Medulla oblongata (tissue), 1 donor: Measurements from ENCODE around the gene ONECUT2.
"Not testable (repeated sequence)": the region's sequence is repeated elsewhere in the genome, so short reads cannot be mapped to it uniquely, and the experiment has no call there.

Experiments
- DNase-seq: peaks from one replicate; pipeline ENCODE4 v3.0.0-alpha.2; 2015; ENCODE audit errors: extremely low spot score

The ONECUT2 gene

GRCh38 chr18:57445488-57446319 is 10.5 kb downstream of the ONECUT2 start:
- DNase-seq = no peak

- DNase-seq = no peak
These were observed 11.1 kb downstream of the ONECUT2 start for GRCh38 chr18:57446322-57446721.

- no peak for DNase-seq
These were observed 12.0 kb downstream of the ONECUT2 start for GRCh38 chr18:57447154-57447621.

- no peak for DNase-seq
These were observed 20.5 kb downstream of the ONECUT2 start for GRCh38 chr18:57455576-57456129.

- no peak for DNase-seq
These were observed 26.6 kb downstream of the ONECUT2 start for GRCh38 chr18:57461652-57462269.

- DNase-seq = no peak
These were observed 31.1 kb downstream of the ONECUT2 start for GRCh38 chr18:57466307-57466706.

- DNase-seq = no peak
These were observed 31.7 kb downstream of the ONECUT2 start for GRCh38 chr18:57466745-57467409.

GRCh38 chr18:57469884-57470283 is 34.7 kb downstream of the ONECUT2 start:
- no peak for DNase-seq

- DNase-seq = no peak
These were observed 40.2 kb downstream of the ONECUT2 start for GRCh38 chr18:57475408-57475807.

- no peak for DNase-seq
These were observed 40.7 kb downstream of the ONECUT2 start for GRCh38 chr18:57475903-57476302.

- no peak for DNase-seq
These were observed 45.6 kb downstream of the ONECUT2 start for GRCh38 chr18:57480733-57481132.

GRCh38 chr18:57497372-57498294 is 62.5 kb downstream of the ONECUT2 start:
- DNase-seq = no peak

GRCh38 chr18:57498682-57499256 is 63.6 kb downstream of the ONECUT2 start:
- no peak for DNase-seq

GRCh38 chr18:57502624-57503023 is 67.5 kb downstream of the ONECUT2 start:
- no peak for DNase-seq

- DNase-seq = no peak
These were observed 70.1 kb downstream of the ONECUT2 start for GRCh38 chr18:57505231-57505630.

- no peak for DNase-seq
These were observed 80.9 kb downstream of the ONECUT2 start for GRCh38 chr18:57516056-57516455.

- DNase-seq = no peak
These were observed 83.4 kb downstream of the ONECUT2 start for GRCh38 chr18:57518533-57518932.

- no peak for DNase-seq
These were observed 84.7 kb downstream of the ONECUT2 start for GRCh38 chr18:57519668-57520424.

GRCh38 chr18:57522348-57522747 is 87.2 kb downstream of the ONECUT2 start:
- DNase-seq = not testable (repeated sequence)
